ENCODE results near the gene CLCN5.

Gene CLCN5

GRCh38 chrX:49978176-49978575, 55.8 kb downstream of the CLCN5 start:
- peaks cover 8% of the 10 kb centered on the region for H3K36me3 Mint-ChIP-seq (ENCODE audit: low read depth)
- H3K27ac Mint-ChIP-seq: peak overlapping the region; percentile 65 to 88 (median 70)
- peak overlapping the region in 2 of 3 experiments; percentile 76 to 84 for H3K4me3 Mint-ChIP-seq
- H3K27me3 Mint-ChIP-seq (ENCODE audit: low read depth): no peaks in the 10 kb centered on the region
- H3K9me3 Mint-ChIP-seq: no peaks in the 10 kb centered on the region
- H3K4me1 Mint-ChIP-seq: peaks cover 49% of the 10 kb centered on the region
- TF ChIP-seq CTCF (IDR thresholded peaks at IDR 0.05; ENCODE audit: unreplicated experiment in 3 of 3): no peak

- TF ChIP-seq CTCF (IDR thresholded peaks at IDR 0.05; ENCODE audit: unreplicated experiment in 3 of 3): no peak
- Mint-ChIP-seq H3K36me3 (ENCODE audit: low read depth) (no peaks in the 10 kb centered on the region), H3K9me3 (peaks cover 3% of the 10 kb centered on the region), H3K4me1 (peaks cover 37% of the 10 kb centered on the region), H3K27ac (peak overlapping the region in 2 of 3 experiments; percentile 2 to 53), H3K4me3 (peak overlapping the region in 1 of 3 experiments; percentile 7), H3K27me3 (ENCODE audit: low read depth) (peaks cover 3% of the 10 kb centered on the region)
Observed at GRCh38 chrX:49986058-49986457, 63.7 kb downstream of the CLCN5 start.

- H3K36me3 Mint-ChIP-seq (ENCODE audit: low read depth): no peaks in the 10 kb centered on the region
- peaks cover 4% of the 10 kb centered on the region for H3K9me3 Mint-ChIP-seq
- H3K4me1 Mint-ChIP-seq: peaks cover 49% of the 10 kb centered on the region
- peaks cover 3% of the 10 kb centered on the region for H3K27me3 Mint-ChIP-seq (ENCODE audit: low read depth)
- peak overlapping the region; percentile 75 to 91 (median 85) for H3K27ac Mint-ChIP-seq
- H3K4me3 Mint-ChIP-seq: peak overlapping the region in 1 of 3 experiments; percentile 35
- TF ChIP-seq CTCF (IDR thresholded peaks at IDR 0.05; ENCODE audit: unreplicated experiment in 3 of 3): no peak
Observed at GRCh38 chrX:49987651-49988050, 65.3 kb downstream of the CLCN5 start.

GRCh38 chrX:49988143-49988542, 65.7 kb downstream of the CLCN5 start:
- H3K27me3 Mint-ChIP-seq (ENCODE audit: low read depth): peaks cover 3% of the 10 kb centered on the region
- H3K36me3 Mint-ChIP-seq (ENCODE audit: low read depth): no peaks in the 10 kb centered on the region
- TF ChIP-seq CTCF (IDR thresholded peaks at IDR 0.05; ENCODE audit: unreplicated experiment in 3 of 3): no peak
- H3K4me1 Mint-ChIP-seq: peaks cover 53% of the 10 kb centered on the region
- peaks cover 4% of the 10 kb centered on the region for H3K9me3 Mint-ChIP-seq
- H3K4me3 Mint-ChIP-seq: peak overlapping the region in 1 of 3 experiments; percentile 35
- H3K27ac Mint-ChIP-seq: peak overlapping the region; percentile 75 to 91 (median 85)

GRCh38 chrX:49991758-49992157, 69.4 kb downstream of the CLCN5 start:
- Mint-ChIP-seq H3K4me1 (peaks cover 68% of the 10 kb centered on the region), H3K9me3 (peaks cover 4% of the 10 kb centered on the region), H3K4me3 (no peak overlapping the region), H3K27me3 (ENCODE audit: low read depth) (peaks cover 3% of the 10 kb centered on the region), H3K27ac (peak overlapping the region; percentile 84 to 89 (median 87)), H3K36me3 (ENCODE audit: low read depth) (no peaks in the 10 kb centered on the region)
- no peak for TF ChIP-seq CTCF (IDR thresholded peaks at IDR 0.05; ENCODE audit: unreplicated experiment in 3 of 3)

- Mint-ChIP-seq H3K9me3 (peaks cover 4% of the 10 kb centered on the region), H3K27ac (peak overlapping the region; percentile 84 to 89 (median 87)), H3K4me1 (peaks cover 67% of the 10 kb centered on the region), H3K36me3 (ENCODE audit: low read depth) (no peaks in the 10 kb centered on the region), H3K4me3 (peak overlapping the region in 1 of 3 experiments; percentile 51), H3K27me3 (ENCODE audit: low read depth) (peaks cover 3% of the 10 kb centered on the region)
- no peak for TF ChIP-seq CTCF (IDR thresholded peaks at IDR 0.05; ENCODE audit: unreplicated experiment in 3 of 3)
Observed at GRCh38 chrX:49992853-49993252, 70.5 kb downstream of the CLCN5 start.

Data from nephron (organoid).